H9 (cell line): ENCODE results near the gene CPNE5. TPM values are rescaled to one million over a fixed set of nuclear protein-coding genes. Genes with fewer than 3 reads are reported as not detected.

Source experiments
- DNase-seq: peaks from one replicate; pipeline ENCODE4 v3.0.0-alpha.2; 2017
- H2AFZ ChIP-seq: one replicate; pipeline ENCODE4 v1.6.1; 2013; ENCODE audit warnings: mild to moderate bottlenecking, low read length, control low read depth, moderate library complexity
- H2AK5ac ChIP-seq: 2 replicates; pipeline ENCODE4 v1.6.1; 2013; ENCODE audit warnings: low read length, control low read depth, mixed read lengths; ENCODE audit not compliant: insufficient read length
- H2BK120ac ChIP-seq: one replicate; pipeline ENCODE4 v1.6.1; 2013; ENCODE audit warnings: low read depth, mild to moderate bottlenecking, low read length, control low read depth, inconsistent platforms; ENCODE audit not compliant: poor library complexity, severe bottlenecking
- H2BK12ac ChIP-seq: 2 replicates; pipeline ENCODE4 v1.6.1; 2013; ENCODE audit warnings: low read length, control low read depth, mixed read lengths, low read depth; ENCODE audit not compliant: insufficient read length
- H2BK15ac ChIP-seq: 2 replicates; pipeline ENCODE4 v1.6.1; 2013; ENCODE audit warnings: low read depth, low read length, control low read depth
- H2BK20ac ChIP-seq: one replicate; pipeline ENCODE4 v1.6.1; 2013; ENCODE audit warnings: low read depth, mild to moderate bottlenecking, low read length, control low read depth, inconsistent platforms; ENCODE audit not compliant: poor library complexity, severe bottlenecking
- H2BK5ac ChIP-seq: 2 replicates; pipeline ENCODE4 v1.6.1; 2013; ENCODE audit warnings: low read length, control low read depth, mixed read lengths; ENCODE audit not compliant: insufficient read length
- H3K14ac ChIP-seq: 2 replicates; pipeline ENCODE4 v1.6.1; 2013; ENCODE audit warnings: low read length, control low read depth; ENCODE audit not compliant: insufficient read depth
- H3K18ac ChIP-seq: 2 replicates; pipeline ENCODE4 v1.6.1; 2013; ENCODE audit warnings: low read depth, mild to moderate bottlenecking, mixed read lengths, low read length, control low read depth; ENCODE audit not compliant: insufficient read length
- H3K23ac ChIP-seq: 2 replicates; pipeline ENCODE4 v1.6.1; 2013; ENCODE audit warnings: low read length, control low read depth, mixed read lengths, low read depth; ENCODE audit not compliant: insufficient read length
- H3K23me2 ChIP-seq: 2 replicates; pipeline ENCODE4 v1.6.1; 2013; ENCODE audit warnings: low read depth, mild to moderate bottlenecking, mixed read lengths, low read length, control low read depth; ENCODE audit not compliant: insufficient read length, poor library complexity, severe bottlenecking
- H3K27ac ChIP-seq: 2 replicates; pipeline ENCODE4 v1.5.1; 2013; ENCODE audit warnings: low read length, control low read depth, mixed read lengths, low read depth; ENCODE audit not compliant: insufficient read length
- H3K27me3 ChIP-seq: 2 replicates; pipeline ENCODE4 v1.6.1; 2013; ENCODE audit warnings: low read length, control low read depth, inconsistent platforms; ENCODE audit not compliant: insufficient read depth
- H3K4ac ChIP-seq: 2 replicates; pipeline ENCODE4 v1.6.1; 2013; ENCODE audit warnings: low read depth, mild to moderate bottlenecking, control low read depth, inconsistent platforms, low read length, moderate library complexity
- H3K4me1 ChIP-seq: 2 replicates; pipeline ENCODE4 v1.6.1; 2013; ENCODE audit warnings: low read length, control low read depth, inconsistent platforms; ENCODE audit not compliant: insufficient read depth
- H3K4me2 ChIP-seq: 2 replicates; pipeline ENCODE4 v1.6.1; 2013; ENCODE audit warnings: low read length, control low read depth, mixed read lengths; ENCODE audit not compliant: insufficient read length, insufficient read depth
- H3K56ac ChIP-seq: 2 replicates; pipeline ENCODE4 v1.6.1; 2013; ENCODE audit warnings: low read depth, mild to moderate bottlenecking, mixed read lengths, low read length, control low read depth; ENCODE audit not compliant: insufficient read length
- H3K79me1 ChIP-seq: 2 replicates; pipeline ENCODE4 v1.6.1; 2013; ENCODE audit warnings: low read depth, mild to moderate bottlenecking, moderate library complexity, low read length, control low read depth, inconsistent platforms; ENCODE audit not compliant: insufficient read depth, poor library complexity, severe bottlenecking
- H3K79me2 ChIP-seq: 2 replicates; pipeline ENCODE4 v1.6.1; 2013; ENCODE audit warnings: low read length, control low read depth, inconsistent platforms; ENCODE audit not compliant: insufficient read depth
- H3K9ac ChIP-seq: 2 replicates; pipeline ENCODE4 v1.6.1; 2013; ENCODE audit warnings: low read length, control low read depth, mixed read lengths; ENCODE audit not compliant: insufficient read length; ENCODE audit errors: extremely low read depth
- H3K9me3 ChIP-seq: one replicate; pipeline ENCODE4 v1.6.1; 2013; ENCODE audit warnings: low read depth, low read length, inconsistent platforms; ENCODE audit not compliant: control insufficient read depth
- H3T11ph ChIP-seq: one replicate; pipeline ENCODE4 v1.6.1; 2013; ENCODE audit warnings: mild to moderate bottlenecking, low read length, control low read depth, inconsistent platforms
- H4K20me1 ChIP-seq: one replicate; pipeline ENCODE4 v1.6.1; 2013; ENCODE audit not compliant: control insufficient read depth, insufficient read length, insufficient read depth
- H4K5ac ChIP-seq: 2 replicates; pipeline ENCODE4 v1.6.1; 2013; ENCODE audit warnings: low read depth, mild to moderate bottlenecking, mixed read lengths, low read length, control low read depth; ENCODE audit not compliant: insufficient read length
- H4K8ac ChIP-seq: replicated peaks from 2 replicates; pipeline ENCODE4 v1.6.1; 2013; ENCODE audit warnings: low read length, control low read depth, mixed read lengths, low read depth; ENCODE audit not compliant: insufficient read length
- H4K91ac ChIP-seq: 2 replicates; pipeline ENCODE4 v1.6.1; 2013; ENCODE audit warnings: low read depth, mild to moderate bottlenecking, moderate library complexity, mixed read lengths, low read length, control low read depth; ENCODE audit not compliant: insufficient read length
- H3K27ac Mint-ChIP-seq, 3 experiments: 2 replicates in 2 of 3; 3 replicates in 1 of 3; pipeline ENCODE4 v1.8.0; 2020 to 2021; ENCODE audit warnings: mixed read lengths in 3 of 3, mild to moderate bottlenecking in 1 of 3, moderate library complexity in 1 of 3
- H3K27me3 Mint-ChIP-seq: 2 replicates; pipeline ENCODE4 v1.8.0; 2021; ENCODE audit warnings: low read depth, mild to moderate bottlenecking, moderate library complexity, mixed read lengths
- H3K36me3 Mint-ChIP-seq, 3 experiments: 2 replicates in 2 of 3; 3 replicates in 1 of 3; pipeline ENCODE4 v1.8.0; 2020 to 2021; ENCODE audit warnings: low read depth in 3 of 3, mixed read lengths in 3 of 3; ENCODE audit not compliant: insufficient read depth in 1 of 3
- H3K4me1 Mint-ChIP-seq, 2 experiments: 2 replicates each; pipeline ENCODE4 v1.8.0; 2020; ENCODE audit warnings: mixed read lengths in 2 of 2
- H3K4me3 Mint-ChIP-seq, 2 experiments: 2 replicates in 1 of 2; 3 replicates in 1 of 2; pipeline ENCODE4 v1.8.0; 2020 to 2021; ENCODE audit warnings: mild to moderate bottlenecking in 2 of 2, mixed read lengths in 2 of 2, moderate library complexity in 1 of 2
- H3K9me3 Mint-ChIP-seq, 2 experiments: 2 replicates in 1 of 2; 3 replicates in 1 of 2; pipeline ENCODE4 v1.8.0; 2020; ENCODE audit warnings: mild to moderate bottlenecking in 2 of 2, mixed read lengths in 2 of 2, moderate library complexity in 1 of 2
- CTCF ChIP-seq: fragments of 200-600 bp; sonication (generic); conservative IDR thresholded peaks from 3 replicates; pipeline ENCODE4 v1.8.0; 2021; ENCODE audit warnings: antibody characterized with exemption, mild to moderate bottlenecking
- WGBS: extraction: QIAGEN DNeasy Blood & Tissue Kit; methylation state at CpG from one replicate; pipeline ENCODE4 v1.1.7; 2013; ENCODE audit warnings: missing lambda C conversion rate, low lambda C conversion rate, mixed read lengths; ENCODE audit not compliant: insufficient read length; ENCODE audit errors: extremely low coverage; 5-methylcytosine and 5-hydroxymethylcytosine counted together
- total RNA-seq: library from RNA; stranded (reverse); gene quantifications from 2 replicates; pipeline ENCODE4 v1.2.1, GENCODE V29; 2021

The CPNE5 gene
- total RNA-seq, 1 experiment from 2014 or later, result 0.52 TPM

GRCh38 chr6:36751833-36752186 lies 87.4 kb downstream of the CPNE5 start:
- no peaks in the 10 kb centered on the region for H3K27me3 ChIP-seq
- no peak for TF ChIP-seq CTCF
- no peak overlapping the region for H4K8ac ChIP-seq
- no peak for DNase-seq
- Mint-ChIP-seq H3K36me3 (0 out of 7 replicates have a peak, but pooled peaks cover 0 to 3% (median 0%) of the 10 kb centered on the region in 3 experiments), H3K4me1 (peaks cover 3 to 9% of the 10 kb centered on the region in 2 experiments), H3K27me3 (peaks cover 9% of the 10 kb centered on the region; the same call in 1 of the 2 replicates), H3K9me3 (peaks cover 3 to 4% of the 10 kb centered on the region in 2 experiments), H3K4me3 (no peak overlapping the region), H3K27ac (no peak overlapping the region)
- no peak overlapping the region for H3K9ac ChIP-seq
- H2AK5ac ChIP-seq, result no peak overlapping the region
- no peaks in the 10 kb centered on the region for H3K23me2 ChIP-seq
- H2BK5ac ChIP-seq, result no peak overlapping the region
- H2AFZ ChIP-seq, result no peak overlapping the region
- no peak overlapping the region for H2BK15ac ChIP-seq
- H4K20me1 ChIP-seq, result no peaks in the 10 kb centered on the region
- H3K79me2 ChIP-seq, result no peaks in the 10 kb centered on the region
- no peak overlapping the region for H3K56ac ChIP-seq
- no peak overlapping the region for H4K91ac ChIP-seq
- no peaks in the 10 kb centered on the region for H3K4me1 ChIP-seq
- no peak overlapping the region for H3K4me2 ChIP-seq
- H3K79me1 ChIP-seq, result no peaks in the 10 kb centered on the region
- H2BK20ac ChIP-seq, result no peak overlapping the region
- no peak overlapping the region for H3K27ac ChIP-seq
- no peak overlapping the region for H3K18ac ChIP-seq
- no peak overlapping the region for H3K4ac ChIP-seq
- WGBS, result no CpG with 5 or more reads among the region's 1 CpG
- H3T11ph ChIP-seq, result no peak overlapping the region
- H2BK120ac ChIP-seq, result no peak overlapping the region
- H4K5ac ChIP-seq, result no peak overlapping the region
- H3K14ac ChIP-seq, result no peak overlapping the region
- no peaks in the 10 kb centered on the region for H3K9me3 ChIP-seq
- H3K23ac ChIP-seq, result no peak overlapping the region
- H2BK12ac ChIP-seq, result no peak overlapping the region
